GM18861 (cell line): ENCODE results near the gene CD38.
"Not testable (repeated sequence)": the region's sequence is repeated elsewhere in the genome, so short reads cannot be mapped to it uniquely, and the experiment has no call there.

ENCODE experiments used
- ATAC-seq: cut with Tn5 transposase; IDR thresholded peaks from one replicate; pipeline ENCODE4 v1.9.1; 2021; ENCODE audit not compliant: unreplicated experiment

The CD38 gene

GRCh38 chr4:15794905-15795304 lies 16.8 kb downstream of the CD38 start:
- ATAC-seq: peak; percentile 48

- no peak for ATAC-seq
Observed at GRCh38 chr4:15797320-15797719, 19.2 kb downstream of the CD38 start.

- ATAC-seq: no peak
Observed at GRCh38 chr4:15799141-15799540, 21.0 kb downstream of the CD38 start.

- no peak for ATAC-seq
Observed at GRCh38 chr4:15799701-15800100, 21.6 kb downstream of the CD38 start.

GRCh38 chr4:15802497-15802896 lies 24.4 kb downstream of the CD38 start:
- not testable (repeated sequence) for ATAC-seq

GRCh38 chr4:15805583-15806517 lies 27.7 kb downstream of the CD38 start:
- peak; percentile 40 for ATAC-seq

GRCh38 chr4:15809058-15809457 lies 30.9 kb downstream of the CD38 start:
- peak; percentile 88 for ATAC-seq

GRCh38 chr4:15809466-15809865 lies 31.3 kb downstream of the CD38 start:
- ATAC-seq: no peak

GRCh38 chr4:15811703-15812337 lies 33.7 kb downstream of the CD38 start:
- no peak for ATAC-seq

GRCh38 chr4:15832523-15833451 lies 54.7 kb downstream of the CD38 start:
- ATAC-seq: no peak

GRCh38 chr4:15833801-15834200 lies 55.7 kb downstream of the CD38 start:
- no peak for ATAC-seq

GRCh38 chr4:15836362-15836761 lies 58.2 kb downstream of the CD38 start:
- no peak for ATAC-seq

- ATAC-seq: no peak
Observed at GRCh38 chr4:15837591-15837990, 59.5 kb downstream of the CD38 start.

- ATAC-seq: not testable (repeated sequence)
Observed at GRCh38 chr4:15841194-15841730, 63.1 kb downstream of the CD38 start.

- no peak for ATAC-seq
Observed at GRCh38 chr4:15847746-15848145, 69.6 kb downstream of the CD38 start.

- no peak for ATAC-seq
Observed at GRCh38 chr4:15848191-15848842, 70.2 kb downstream of the CD38 start.

GRCh38 chr4:15851969-15852368 lies 73.8 kb downstream of the CD38 start:
- no peak for ATAC-seq

GRCh38 chr4:15852524-15852923 lies 74.4 kb downstream of the CD38 start:
- no peak for ATAC-seq

- no peak for ATAC-seq
Observed at GRCh38 chr4:15853345-15853744, 75.2 kb downstream of the CD38 start.

- no peak for ATAC-seq
Observed at GRCh38 chr4:15855804-15856475, 77.8 kb downstream of the CD38 start.
